HG03039 (cell line): Measurements from ENCODE around the gene MADD.
"Not testable (repeated sequence)": the region's sequence is repeated elsewhere in the genome, so short reads cannot be mapped to it uniquely, and the experiment has no call there.

ENCODE experiments used
- ATAC-seq: cut with Tn5 transposase; IDR thresholded peaks from one replicate; pipeline ENCODE4 v1.9.1; 2021; ENCODE audit warnings: mild to moderate bottlenecking, moderate library complexity; ENCODE audit not compliant: unreplicated experiment

MADD gene

GRCh38 chr11:47317064-47317828 lies 47.3 kb downstream of the MADD start:
- ATAC-seq, result no peak

DNA sequence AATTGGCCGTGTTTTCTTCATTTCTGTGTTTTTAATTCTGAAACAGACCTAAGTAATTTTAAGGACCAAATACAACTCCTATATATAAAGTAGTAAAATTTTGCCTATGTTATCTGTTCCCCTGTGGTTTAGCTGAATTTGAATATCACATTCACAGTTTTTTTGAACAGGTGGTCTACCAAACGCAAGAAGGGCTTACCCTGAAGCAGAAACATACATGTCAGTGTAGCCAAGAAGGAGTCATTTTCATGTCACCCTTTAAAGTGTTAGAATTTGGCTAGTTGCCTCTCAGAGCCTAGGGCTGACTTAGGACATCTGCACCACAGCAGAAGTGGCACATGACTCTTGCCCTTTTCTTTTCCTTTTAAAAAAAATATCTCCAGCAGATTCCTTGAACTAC lies 48.2 kb downstream of the MADD start:
- ATAC-seq, result no peak

GRCh38 chr11:47324520-47324919 lies 54.6 kb downstream of the MADD start:
- ATAC-seq, result no peak

DNA sequence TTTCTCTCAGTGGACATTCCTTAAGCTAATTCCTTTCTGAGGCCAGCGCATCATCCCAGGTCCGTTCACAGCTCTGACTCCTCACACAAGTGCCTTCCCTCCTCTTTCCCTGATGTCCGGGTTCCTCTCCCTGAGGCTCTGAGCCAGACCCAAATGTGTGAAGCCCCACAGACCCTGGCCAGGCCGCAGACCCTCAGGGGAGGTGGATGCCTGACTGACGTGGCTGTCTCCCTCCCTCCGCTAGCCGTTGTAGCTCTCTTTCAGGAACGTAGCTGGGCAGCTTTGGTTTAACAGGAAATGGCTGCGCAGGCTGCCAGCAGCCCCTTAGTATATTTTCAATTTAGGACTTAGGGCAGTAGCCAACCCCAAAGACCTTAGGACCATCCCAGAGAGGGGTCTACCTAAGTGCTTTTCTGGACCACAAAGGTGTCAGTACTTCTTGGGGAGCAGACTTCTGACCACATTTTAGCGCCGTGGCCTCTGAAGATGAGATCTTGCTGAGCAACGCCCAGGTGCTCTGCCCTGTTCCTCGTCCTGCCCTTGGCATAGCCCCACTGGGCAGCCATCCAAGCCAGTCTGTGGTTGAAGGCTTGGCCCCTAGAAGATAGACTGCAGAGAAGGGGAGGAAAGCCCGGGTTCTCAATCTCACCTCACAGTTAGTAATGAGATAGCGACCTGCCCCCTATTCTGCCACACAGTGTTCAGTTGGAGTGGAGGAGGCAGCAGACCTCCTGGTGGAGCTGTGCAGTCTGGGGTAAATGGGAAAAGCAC lies 55.5 kb downstream of the MADD start:
- no peak for ATAC-seq

- no peak for ATAC-seq
Observed at GRCh38 chr11:47326198-47326597, 56.3 kb downstream of the MADD start.

- no peak for ATAC-seq
Observed at GRCh38 chr11:47327025-47327424, 57.1 kb downstream of the MADD start.

- ATAC-seq, result no peak
Observed at GRCh38 chr11:47327949-47328348, 58.0 kb downstream of the MADD start.

DNA sequence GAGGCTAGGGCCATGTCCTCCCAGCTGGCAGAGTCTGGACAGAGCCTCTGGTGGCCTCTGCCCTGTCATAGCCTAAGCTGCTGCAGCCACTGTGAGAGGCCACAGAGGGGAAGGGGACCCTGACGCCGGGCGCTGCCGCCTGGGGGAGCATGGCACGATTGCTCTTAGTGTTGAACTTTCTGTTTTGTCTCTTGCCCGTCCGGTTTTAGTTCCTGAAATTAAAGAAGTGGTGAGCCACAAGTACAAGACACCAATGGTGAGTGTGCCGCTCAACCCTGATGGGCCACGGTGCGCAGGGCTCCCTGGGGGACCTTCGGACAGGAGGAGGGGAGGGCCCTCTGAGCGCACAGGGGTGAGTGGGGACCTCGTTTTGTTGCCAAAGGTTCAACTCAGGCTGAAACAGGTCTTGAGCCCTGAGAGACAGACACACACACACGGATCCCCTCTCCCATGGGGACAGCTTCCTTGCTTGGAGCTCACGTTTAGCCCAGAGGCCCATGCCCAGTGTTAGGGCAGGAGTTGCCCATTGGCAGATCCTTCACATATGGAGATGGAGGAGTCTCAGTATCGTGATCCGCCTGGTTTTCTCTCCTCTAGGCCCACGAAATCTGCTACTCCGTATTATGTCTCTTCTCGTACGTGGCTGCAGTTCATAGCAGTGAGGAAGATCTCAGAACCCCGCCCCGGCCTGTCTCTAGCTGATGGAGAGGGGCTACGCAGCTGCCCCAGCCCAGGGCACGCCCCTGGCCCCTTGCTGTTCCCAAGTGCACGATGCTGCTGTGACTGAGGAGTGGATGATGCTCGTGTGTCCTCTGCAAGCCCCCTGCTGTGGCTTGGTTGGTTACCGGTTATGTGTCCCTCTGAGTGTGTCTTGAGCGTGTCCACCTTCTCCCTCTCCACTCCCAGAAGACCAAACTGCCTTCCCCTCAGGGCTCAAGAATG lies 58.8 kb downstream of the MADD start:
- ATAC-seq, result no peak

- no peak for ATAC-seq
Observed at GRCh38 chr11:47329431-47329986, 59.6 kb downstream of the MADD start.

- no peak for ATAC-seq
Observed at GRCh38 chr11:47329987-47330931, 60.3 kb downstream of the MADD start.

GRCh38 chr11:47331454-47332302 lies 61.7 kb downstream of the MADD start:
- ATAC-seq, result no peak

DNA sequence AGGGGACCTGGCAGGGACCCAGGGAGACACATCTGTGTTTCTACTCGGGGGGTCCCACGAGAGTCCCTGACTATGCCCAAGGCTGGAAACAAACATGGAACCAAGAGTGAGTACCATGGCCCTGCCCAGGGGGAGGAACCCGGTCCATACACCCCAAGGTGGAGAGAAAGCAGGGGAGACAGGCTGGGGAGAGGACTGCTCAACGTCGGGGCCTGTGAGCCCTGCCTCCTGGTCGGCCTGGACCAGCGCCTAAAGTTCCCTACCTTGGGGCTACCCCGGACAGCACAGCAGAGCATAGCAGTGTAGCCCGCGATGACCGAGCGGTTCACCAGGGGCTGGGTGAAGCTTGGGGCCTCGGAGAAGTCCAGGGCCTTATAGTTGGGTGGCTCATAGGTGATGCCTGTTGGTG lies 62.4 kb downstream of the MADD start:
- no peak for ATAC-seq

DNA sequence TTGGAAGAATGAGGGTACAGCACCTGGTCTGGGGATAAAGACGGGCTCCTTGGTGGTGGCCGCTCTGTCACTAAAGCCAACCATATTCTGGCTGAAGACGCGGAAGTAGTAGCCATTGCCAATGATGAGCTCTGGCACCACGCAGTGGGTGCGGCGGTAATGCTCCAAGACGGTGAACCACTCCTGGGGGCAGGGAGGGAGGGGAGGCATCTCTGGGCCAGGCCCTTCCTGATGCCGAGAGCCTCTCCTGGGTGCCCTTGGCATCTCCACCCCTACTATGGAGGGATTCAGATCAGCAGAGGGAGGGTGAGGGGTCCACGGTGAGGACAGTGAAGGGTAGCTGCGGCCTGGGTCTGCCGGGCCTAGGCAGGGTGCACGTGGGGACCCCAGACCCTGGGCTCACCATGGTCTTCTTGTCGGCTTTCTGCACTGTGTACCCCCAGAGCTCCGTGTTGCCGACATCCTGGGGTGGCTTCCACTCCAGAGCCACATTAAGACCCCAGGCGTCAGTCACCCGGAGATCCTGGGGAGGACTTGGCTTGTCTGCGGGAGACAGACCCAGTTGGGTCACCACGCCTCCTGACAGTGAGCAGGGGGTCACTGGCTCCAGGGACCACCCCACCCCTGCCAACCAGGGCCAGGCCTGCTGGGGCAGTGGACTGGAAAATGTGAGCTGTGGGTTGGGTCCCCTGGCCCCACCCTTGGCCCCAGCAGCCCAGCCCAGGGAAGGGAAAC lies 63.0 kb downstream of the MADD start:
- no peak for ATAC-seq

- no peak for ATAC-seq
Observed at GRCh38 chr11:47333526-47333845, 63.6 kb downstream of the MADD start.

DNA sequence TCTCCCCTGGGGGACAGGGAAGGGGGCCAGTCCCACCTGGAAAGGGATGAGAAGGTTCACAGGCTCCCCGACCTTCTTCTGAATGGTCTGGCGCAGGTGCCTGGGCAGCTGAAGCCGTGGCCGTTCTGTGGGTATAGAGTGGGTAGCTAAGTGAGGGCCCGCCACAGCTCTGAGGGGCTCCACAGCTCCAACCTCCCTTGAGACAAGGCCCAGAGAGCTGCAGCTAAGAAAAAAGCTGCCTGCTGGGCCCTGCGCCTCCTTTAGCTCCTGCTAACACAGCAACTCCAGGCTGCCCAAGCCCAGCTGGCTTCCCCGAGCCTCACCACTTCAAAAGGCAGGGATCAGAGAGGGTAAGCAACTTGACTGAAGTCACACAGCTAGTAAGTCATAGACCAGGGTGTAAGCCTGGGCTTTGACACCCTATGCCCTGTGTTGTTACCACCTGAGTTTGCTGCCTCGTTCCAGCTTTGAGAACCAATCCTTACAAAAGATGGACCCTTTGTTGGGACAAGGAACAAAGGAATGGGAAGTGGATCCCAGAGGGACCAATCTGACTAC lies 64.0 kb downstream of the MADD start:
- no peak for ATAC-seq

GRCh38 chr11:47334699-47335411 lies 64.9 kb downstream of the MADD start:
- ATAC-seq, result not testable (repeated sequence)

GRCh38 chr11:47335733-47336132 lies 65.8 kb downstream of the MADD start:
- no peak for ATAC-seq
